Transverse colon (tissue), 4 donors: ENCODE measurements around the gene H2BK1.

Experiments used
- CTCF ChIP-seq, 5 experiments: fragments of 200-600 bp in 3 of 5; fragments of 450-650 bp in 2 of 5; sonication (generic) in 3 of 5; IDR thresholded peaks; 1 replicate in 2 of 5; 2 replicates in 3 of 5; pipeline ENCODE4 v1.5.1; 2016 to 2017; ENCODE audit warnings: antibody characterized with exemption in 5 of 5, inconsistent platforms in 3 of 5, mild to moderate bottlenecking in 2 of 5, moderate library complexity in 1 of 5
- EP300 ChIP-seq: sonication (generic); formaldehyde crosslinking; IDR thresholded peaks from one replicate; pipeline ENCODE4 v1.6.1; 2017; ENCODE audit warnings: antibody characterized with exemption, low read depth
- POLR2A ChIP-seq: fragments of 450-650 bp; IDR thresholded peaks from one replicate; pipeline ENCODE4 v1.6.1; 2016; ENCODE audit warnings: antibody characterized with exemption, mild to moderate bottlenecking, moderate library complexity
- POLR2AphosphoS5 ChIP-seq, 3 donors: sonication (generic); formaldehyde crosslinking; IDR thresholded peaks; one replicate each; pipeline ENCODE4 v1.6.1; 2016; ENCODE audit warnings: antibody characterized with exemption in 3 of 3

- no peak for TF ChIP-seq CTCF (IDR thresholded peaks at IDR 0.05)
- TF ChIP-seq POLR2AphosphoS5 (IDR thresholded peaks at IDR 0.05), result no peak
- TF ChIP-seq POLR2A, result no peak
- no peak for TF ChIP-seq EP300
These were observed 30.3 kb downstream of the H2BK1 start for GRCh38 chr7:151179946-151180345.
